Neural progenitor cell (in vitro differentiated cells): ENCODE measurements around the gene GABRA5. TPM values are rescaled to one million over a fixed set of nuclear protein-coding genes. Genes with fewer than 3 reads are reported as not detected.

Experiments
- DNase-seq: peaks from one replicate; pipeline ENCODE4 v3.0.0-alpha.2; 2016; ENCODE audit warnings: low spot score
- H2AFZ ChIP-seq: fragments of 200-600 bp; sonication (generic); replicated peaks from 2 replicates; pipeline ENCODE4 v1.6.1; 2016; ENCODE audit warnings: antibody characterized with exemption
- H3F3A ChIP-seq: fragments of 200-600 bp; sonication (generic); 2 replicates; pipeline ENCODE4 v1.6.1; 2016; ENCODE audit warnings: antibody characterized with exemption, low read depth
- H3K27ac ChIP-seq: fragments of 200-600 bp; sonication (generic); 2 replicates; pipeline ENCODE4 v1.5.1; 2016; ENCODE audit warnings: mild to moderate bottlenecking
- H3K27me3 ChIP-seq: fragments of 200-600 bp; sonication (generic); 2 replicates; pipeline ENCODE4 v1.6.1; 2016; ENCODE audit warnings: mild to moderate bottlenecking, moderate library complexity
- H3K36me3 ChIP-seq: fragments of 200-600 bp; sonication (generic); 2 replicates; pipeline ENCODE4 v1.5.1; 2016
- H3K4me1 ChIP-seq: fragments of 200-600 bp; sonication (generic); 2 replicates; pipeline ENCODE4 v1.6.1; 2016; ENCODE audit warnings: mixed run types
- H3K4me2 ChIP-seq: fragments of 200-600 bp; sonication (generic); 2 replicates; pipeline ENCODE4 v1.6.1; 2016
- H3K4me3 ChIP-seq: fragments of 200-600 bp; sonication (generic); 2 replicates; pipeline ENCODE4 v1.5.1; 2016
- H3K79me2 ChIP-seq: fragments of 200-600 bp; sonication (generic); 2 replicates; pipeline ENCODE4 v1.6.1; 2016; ENCODE audit warnings: low read depth
- H3K9ac ChIP-seq: fragments of 200-600 bp; sonication (generic); 2 replicates; pipeline ENCODE4 v1.6.1; 2016
- H3K9me3 ChIP-seq: fragments of 200-600 bp; sonication (generic); 2 replicates; pipeline ENCODE4 v1.5.1; 2016; ENCODE audit warnings: low read depth
- H4K20me1 ChIP-seq: fragments of 200-600 bp; sonication (generic); 2 replicates; pipeline ENCODE4 v1.6.1; 2016; ENCODE audit warnings: low read depth
- H3K27ac Mint-ChIP-seq: 3 replicates; pipeline ENCODE4 v1.8.0; 2021; ENCODE audit warnings: mixed read lengths
- H3K27me3 Mint-ChIP-seq: 2 replicates; pipeline ENCODE4 v1.8.0; 2022; ENCODE audit warnings: low read depth, mild to moderate bottlenecking, inconsistent platforms, moderate library complexity, mixed read lengths; ENCODE audit not compliant: insufficient read depth
- H3K36me3 Mint-ChIP-seq: 3 replicates; pipeline ENCODE4 v1.8.0; 2021; ENCODE audit warnings: mixed read lengths
- H3K4me1 Mint-ChIP-seq: 3 replicates; pipeline ENCODE4 v1.8.0; 2021; ENCODE audit warnings: mixed read lengths
- H3K4me3 Mint-ChIP-seq: 3 replicates; pipeline ENCODE4 v1.8.0; 2021; ENCODE audit warnings: mild to moderate bottlenecking, moderate library complexity, mixed read lengths
- H3K9me3 Mint-ChIP-seq: 3 replicates; pipeline ENCODE4 v1.8.0; 2020; ENCODE audit warnings: mixed read lengths
- EZH2 ChIP-seq: fragments of 200-600 bp; sonication (generic); IDR thresholded peaks from 2 replicates; pipeline ENCODE4 v1.6.1; 2017; ENCODE audit warnings: antibody characterized with exemption, mild to moderate bottlenecking, moderate library complexity
- EZH2phosphoT487 ChIP-seq: fragments of 200-600 bp; sonication (generic); IDR thresholded peaks from 2 replicates; pipeline ENCODE4 v1.6.1; 2017; ENCODE audit warnings: antibody characterized with exemption
- total RNA-seq: library from RNA; depleted of rRNA; stranded (reverse); fragments of >200 nt; gene quantifications from 2 replicates; pipeline ENCODE4 v1.2.3, GENCODE V29; 2015; ENCODE audit warnings: low replicate concordance
- TF ChIP-seq, protein P1 (sequence below): fragments of 200-600 bp; sonication (generic); IDR thresholded peaks from 2 replicates; pipeline ENCODE4 v1.5.1; 2017; ENCODE audit warnings: antibody characterized with exemption, mild to moderate bottlenecking

Gene GABRA5
- total RNA-seq, 1 donor from 2014 or later, result 3.0 TPM

DNA sequence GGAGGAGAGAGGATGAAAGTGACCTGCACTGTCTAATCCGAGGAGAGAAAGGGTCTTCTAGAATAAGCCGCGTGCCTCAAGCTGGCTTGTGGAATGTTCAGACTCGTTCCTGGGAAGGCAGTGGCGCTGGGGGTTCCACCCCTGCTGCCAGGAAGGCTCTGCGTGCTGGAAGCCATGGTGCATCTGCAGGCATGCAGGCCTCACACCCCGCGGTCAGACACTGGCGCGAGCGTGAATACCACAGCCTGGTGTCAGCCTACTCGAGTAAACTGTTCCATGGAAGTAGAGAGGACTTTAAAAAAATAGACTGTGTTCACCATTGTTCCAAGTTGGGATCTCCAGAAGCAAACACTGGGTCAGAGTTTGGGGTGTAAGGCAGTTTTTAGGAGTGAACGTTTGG lies 78.2 kb downstream of the GABRA5 start:
- H3K9me3 Mint-ChIP-seq, result peaks cover 3% of the 10 kb centered on the region
- peaks cover 2% of the 10 kb centered on the region for H3K36me3 Mint-ChIP-seq
- Histone ChIP-seq H3K4me1 (no peaks in the 10 kb centered on the region), H4K20me1 (no peaks in the 10 kb centered on the region), H3K9ac (no peak overlapping the region), H3F3A (no peaks in the 10 kb centered on the region), H3K4me3 (no peak overlapping the region), H3K27ac (no peak overlapping the region), H3K79me2 (no peaks in the 10 kb centered on the region), H2AFZ (no peak overlapping the region), H3K36me3 (no peaks in the 10 kb centered on the region), H3K9me3 (no peaks in the 10 kb centered on the region), H3K4me2 (no peak overlapping the region), H3K27me3 (no peaks in the 10 kb centered on the region)
- H3K4me3 Mint-ChIP-seq, result no peak overlapping the region
- no peak for DNase-seq
- no peaks in the 10 kb centered on the region for H3K4me1 Mint-ChIP-seq
- TF ChIP-seq, protein P1, sequence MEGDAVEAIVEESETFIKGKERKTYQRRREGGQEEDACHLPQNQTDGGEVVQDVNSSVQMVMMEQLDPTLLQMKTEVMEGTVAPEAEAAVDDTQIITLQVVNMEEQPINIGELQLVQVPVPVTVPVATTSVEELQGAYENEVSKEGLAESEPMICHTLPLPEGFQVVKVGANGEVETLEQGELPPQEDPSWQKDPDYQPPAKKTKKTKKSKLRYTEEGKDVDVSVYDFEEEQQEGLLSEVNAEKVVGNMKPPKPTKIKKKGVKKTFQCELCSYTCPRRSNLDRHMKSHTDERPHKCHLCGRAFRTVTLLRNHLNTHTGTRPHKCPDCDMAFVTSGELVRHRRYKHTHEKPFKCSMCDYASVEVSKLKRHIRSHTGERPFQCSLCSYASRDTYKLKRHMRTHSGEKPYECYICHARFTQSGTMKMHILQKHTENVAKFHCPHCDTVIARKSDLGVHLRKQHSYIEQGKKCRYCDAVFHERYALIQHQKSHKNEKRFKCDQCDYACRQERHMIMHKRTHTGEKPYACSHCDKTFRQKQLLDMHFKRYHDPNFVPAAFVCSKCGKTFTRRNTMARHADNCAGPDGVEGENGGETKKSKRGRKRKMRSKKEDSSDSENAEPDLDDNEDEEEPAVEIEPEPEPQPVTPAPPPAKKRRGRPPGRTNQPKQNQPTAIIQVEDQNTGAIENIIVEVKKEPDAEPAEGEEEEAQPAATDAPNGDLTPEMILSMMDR, result no peak
- TF ChIP-seq EZH2phosphoT487, result no peak
- H3K27me3 Mint-ChIP-seq, result peaks cover 3% of the 10 kb centered on the region
- H3K27ac Mint-ChIP-seq, result peak overlapping the region; percentile 27

DNA sequence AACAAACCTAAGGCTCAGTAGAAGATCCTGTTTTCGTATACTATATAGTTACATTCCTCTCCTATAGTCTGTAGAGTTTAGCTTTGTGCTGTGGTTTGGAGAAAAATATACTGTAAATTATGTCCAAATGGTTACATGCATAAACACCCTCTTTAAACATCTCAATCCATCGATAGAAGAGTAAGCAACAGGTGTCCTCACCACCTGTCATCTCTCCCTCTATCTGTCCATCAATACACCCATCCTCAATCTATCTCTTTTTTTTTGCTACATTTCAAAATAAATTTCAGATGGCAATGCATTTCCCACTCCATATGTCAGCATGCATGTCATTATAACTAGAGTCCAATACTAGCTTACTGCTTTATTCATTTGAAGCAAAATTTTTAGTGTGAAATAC lies 83.1 kb downstream of the GABRA5 start:
- DNase-seq, result no peak
- Mint-ChIP-seq H3K4me1 (no peaks in the 10 kb centered on the region), H3K36me3 (no peaks in the 10 kb centered on the region), H3K27me3 (no peaks in the 10 kb centered on the region), H3K4me3 (no peak overlapping the region), H3K27ac (no peak overlapping the region), H3K9me3 (peaks cover 16% of the 10 kb centered on the region)
- TF ChIP-seq, protein P1, result no peak
- TF ChIP-seq EZH2 (no peak), EZH2phosphoT487 (no peak)
- Histone ChIP-seq H3K27ac (no peak overlapping the region), H4K20me1 (no peaks in the 10 kb centered on the region), H3K4me1 (no peaks in the 10 kb centered on the region), H3K27me3 (no peaks in the 10 kb centered on the region), H3F3A (no peaks in the 10 kb centered on the region), H3K36me3 (no peaks in the 10 kb centered on the region), H2AFZ (no peak overlapping the region), H3K9ac (no peak overlapping the region), H3K4me3 (no peak overlapping the region), H3K4me2 (no peak overlapping the region), H3K9me3 (peaks cover 8% of the 10 kb centered on the region), H3K79me2 (no peaks in the 10 kb centered on the region)

GRCh38 chr15:26954403-26954802 lies 87.5 kb downstream of the GABRA5 start:
- Mint-ChIP-seq H3K27me3 (no peaks in the 10 kb centered on the region), H3K27ac (no peak overlapping the region), H3K36me3 (no peaks in the 10 kb centered on the region), H3K4me3 (no peak overlapping the region), H3K4me1 (no peaks in the 10 kb centered on the region), H3K9me3 (peaks cover 19% of the 10 kb centered on the region)
- no peak overlapping the region for H3K9ac ChIP-seq
- no peaks in the 10 kb centered on the region for H3K36me3 ChIP-seq
- no peak overlapping the region for H3K27ac ChIP-seq
- no peaks in the 10 kb centered on the region for H3K4me1 ChIP-seq
- TF ChIP-seq EZH2 (no peak), EZH2phosphoT487 (no peak)
- TF ChIP-seq, protein P1, result no peak
- H4K20me1 ChIP-seq, result no peaks in the 10 kb centered on the region
- DNase-seq, result no peak
- H3K9me3 ChIP-seq, result peaks cover 9% of the 10 kb centered on the region
- H3F3A ChIP-seq, result no peaks in the 10 kb centered on the region
- H3K4me3 ChIP-seq, result no peak overlapping the region
- H3K27me3 ChIP-seq, result no peaks in the 10 kb centered on the region
- H3K4me2 ChIP-seq, result no peak overlapping the region
- H2AFZ ChIP-seq, result no peak overlapping the region
- no peaks in the 10 kb centered on the region for H3K79me2 ChIP-seq
